NCI-H2196 (cell line): ENCODE measurements around the gene AMH.

Experiments used
- DNase-seq: peaks from one replicate; lab custom pipeline; 2025; ENCODE audit not compliant: unreplicated experiment; lab: John Stamatoyannopoulos, UW

AMH gene

GRCh38 chr19:2283835-2284507, 34.8 kb downstream of the AMH start:
- DNase-seq = no peak

GRCh38 chr19:2286402-2287140, 37.4 kb downstream of the AMH start:
- no peak for DNase-seq

GRCh38 chr19:2287585-2288337, 38.6 kb downstream of the AMH start:
- DNase-seq = no peak

GRCh38 chr19:2288338-2288817, 39.3 kb downstream of the AMH start:
- no peak for DNase-seq

GRCh38 chr19:2288818-2289713, 39.9 kb downstream of the AMH start:
- no peak for DNase-seq

GRCh38 chr19:2289714-2290435, 40.8 kb downstream of the AMH start:
- DNase-seq = no peak

- peak; percentile 39 for DNase-seq
Measured at GRCh38 chr19:2290441-2291184, 41.5 kb downstream of the AMH start.

GRCh38 chr19:2291185-2291751, 42.1 kb downstream of the AMH start:
- DNase-seq = peak; percentile 54

- no peak for DNase-seq
Measured at GRCh38 chr19:2294687-2295335, 45.7 kb downstream of the AMH start.

GRCh38 chr19:2296141-2296540, 47.0 kb downstream of the AMH start:
- no peak for DNase-seq

- no peak for DNase-seq
Measured at GRCh38 chr19:2300533-2300932, 51.4 kb downstream of the AMH start.
